Erythroblast (primary cell): Measurements from ENCODE around the gene LMNTD2.

Source experiments
- GATA1 ChIP-seq: IDR thresholded peaks from 2 replicates; pipeline ENCODE4 v1.6.1; 2011; ENCODE audit warnings: low read depth, mild to moderate bottlenecking, control low read depth, low read length, moderate library complexity
- POLR2A ChIP-seq: IDR thresholded peaks from 2 replicates; pipeline ENCODE4 v1.6.1; 2011; ENCODE audit warnings: mild to moderate bottlenecking, low read length

DNA sequence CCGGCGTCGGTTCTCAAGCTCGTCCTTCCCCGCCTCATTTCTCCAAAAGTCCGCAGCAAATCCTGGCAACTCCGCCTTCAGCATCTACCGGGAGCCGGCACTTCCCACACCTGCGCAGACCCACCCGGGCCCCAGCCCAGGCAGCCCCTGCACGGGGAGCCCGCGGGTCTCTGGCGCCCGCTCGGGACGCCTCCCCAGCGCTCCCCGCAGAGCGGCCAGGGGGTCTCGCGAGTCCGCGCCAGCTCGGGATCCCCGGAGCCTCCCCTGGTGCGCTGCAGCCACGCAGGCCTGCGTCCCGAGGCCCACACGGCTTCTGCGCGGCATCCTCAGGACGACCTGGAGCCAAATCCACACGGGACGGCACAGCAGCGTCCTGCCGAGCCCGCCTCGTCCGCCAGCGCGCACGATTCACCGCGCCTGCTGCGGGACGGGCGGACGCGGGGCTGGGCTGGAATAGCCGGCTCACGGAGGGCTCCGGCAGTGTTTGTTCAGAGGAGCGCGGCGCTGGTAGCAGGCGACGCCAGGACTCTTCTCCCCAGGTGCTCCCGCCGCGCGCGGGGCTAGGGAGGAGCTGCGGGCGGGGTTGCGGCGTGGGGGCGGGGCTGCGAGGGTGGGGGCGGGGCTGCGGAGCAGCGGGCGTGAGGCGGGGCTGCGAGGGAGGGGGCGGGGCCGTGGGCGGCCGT is 14.9 kb upstream of the LMNTD2 start:
- TF ChIP-seq POLR2A: no peak
- TF ChIP-seq GATA1: no peak
